UCSD-AML1 (cell line): ENCODE results near the gene VCL.

Experiments used
- DNase-seq: peaks from one replicate; lab custom pipeline; 2025; ENCODE audit not compliant: unreplicated experiment; lab: John Stamatoyannopoulos, UW

Gene VCL

GRCh38 chr10:74071157-74071556 lies 73.2 kb downstream of the VCL start:
- DNase-seq = no peak

GRCh38 chr10:74072503-74072902 lies 74.6 kb downstream of the VCL start:
- DNase-seq = no peak

DNA sequence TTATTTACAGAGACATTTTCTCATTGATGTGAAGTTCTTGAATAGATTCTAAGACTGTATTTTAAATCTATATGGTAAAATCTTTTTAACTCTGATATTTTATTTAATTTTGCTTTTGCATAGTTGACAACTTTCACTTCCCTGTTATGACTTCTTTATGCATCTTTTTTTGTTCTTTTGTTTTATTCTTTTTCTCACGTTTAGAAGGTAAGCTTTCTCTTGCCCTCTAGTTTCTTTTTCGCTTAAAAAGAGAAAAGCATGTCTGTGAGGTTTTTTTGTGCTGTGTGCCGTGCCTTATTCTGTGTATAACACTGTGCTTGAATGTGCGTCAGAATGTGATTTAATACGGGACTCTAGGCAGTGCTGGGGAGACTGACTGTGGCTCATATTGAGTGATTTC lies 78.0 kb downstream of the VCL start:
- no peak for DNase-seq

DNA sequence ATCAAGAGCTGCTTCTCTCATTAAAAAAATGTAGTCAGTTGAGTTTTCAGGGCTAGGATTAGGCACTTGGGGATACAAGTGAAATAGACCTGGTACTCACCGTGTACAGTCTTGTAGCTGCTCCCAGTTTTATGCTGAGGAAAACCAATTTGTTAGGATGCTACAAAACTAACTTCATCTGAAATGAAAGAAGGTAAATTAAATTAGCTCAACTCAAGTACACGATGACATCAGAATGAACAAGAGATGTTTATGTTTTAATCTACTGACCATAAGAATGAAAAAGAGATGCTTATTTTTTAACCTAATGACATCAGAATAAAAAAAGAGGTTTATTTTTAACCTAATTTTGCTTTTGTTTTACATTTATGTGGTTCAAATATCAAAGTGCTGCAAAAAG lies 79.0 kb downstream of the VCL start:
- DNase-seq = no peak

- DNase-seq = no peak
Measured at GRCh38 chr10:74077416-74077815, 79.5 kb downstream of the VCL start.

DNA sequence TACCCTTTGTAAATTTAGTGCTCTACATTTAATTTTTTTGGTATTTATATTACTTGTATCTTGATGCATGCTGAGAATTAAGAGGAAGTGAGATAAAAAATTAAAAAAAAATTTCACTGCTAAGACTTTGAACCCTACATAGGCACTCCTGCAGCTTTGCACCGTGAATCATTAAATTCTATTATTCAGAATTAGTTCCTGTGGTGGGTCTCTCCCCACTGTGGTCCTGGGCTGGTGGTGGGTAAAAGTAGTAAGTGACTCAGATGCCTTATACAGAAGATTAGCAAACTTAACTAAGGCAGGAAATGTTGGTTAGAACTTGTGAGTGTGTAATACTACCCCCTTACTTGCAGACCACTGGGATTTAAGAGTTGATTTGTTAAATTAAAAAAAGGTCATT lies 80.1 kb downstream of the VCL start:
- no peak for DNase-seq

GRCh38 chr10:74079028-74079935 lies 81.4 kb downstream of the VCL start:
- no peak for DNase-seq

- no peak for DNase-seq
Measured at GRCh38 chr10:74079936-74080590, 82.1 kb downstream of the VCL start.

GRCh38 chr10:74081192-74081803 lies 83.4 kb downstream of the VCL start:
- peak; percentile 25 for DNase-seq

- DNase-seq = no peak
Measured at GRCh38 chr10:74081941-74082718, 84.2 kb downstream of the VCL start.

DNA sequence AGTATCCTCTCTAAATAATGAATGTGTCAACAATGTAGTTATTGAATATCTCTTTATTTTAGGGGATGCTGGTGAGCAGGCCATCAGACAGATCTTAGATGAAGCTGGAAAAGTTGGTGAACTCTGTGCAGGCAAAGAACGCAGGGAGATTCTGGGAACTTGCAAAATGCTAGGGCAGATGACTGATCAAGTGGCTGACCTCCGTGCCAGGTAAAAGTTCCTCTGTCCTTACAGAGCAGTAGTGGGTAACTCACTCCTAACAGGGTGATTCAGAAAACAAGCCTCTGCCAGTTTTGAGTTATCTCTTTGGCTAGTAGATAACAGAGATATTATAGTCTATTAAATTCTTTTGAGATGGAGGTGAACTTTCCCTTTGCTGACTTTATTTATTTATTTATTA lies 85.4 kb downstream of the VCL start:
- DNase-seq = no peak

DNA sequence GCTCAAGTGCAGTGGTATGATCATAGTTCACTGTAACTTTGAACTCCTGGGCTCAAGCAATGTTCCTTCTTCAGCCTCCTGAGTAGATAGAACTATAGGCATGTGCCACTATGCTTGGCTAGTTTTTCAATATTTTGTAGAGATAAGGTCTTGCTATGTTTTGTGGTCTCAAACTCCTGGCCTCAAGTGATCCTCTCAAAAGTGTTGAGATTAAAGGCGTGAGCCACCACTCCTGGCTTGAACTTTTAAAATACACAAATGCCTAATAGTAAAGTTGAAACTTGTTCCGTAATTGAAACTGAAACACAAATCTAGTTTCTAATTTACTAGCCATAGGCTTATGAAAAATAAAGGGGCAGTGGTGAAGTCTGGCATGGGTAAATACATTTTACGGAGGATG lies 87.0 kb downstream of the VCL start:
- no peak for DNase-seq

- no peak for DNase-seq
Measured at GRCh38 chr10:74086317-74086716, 88.4 kb downstream of the VCL start.

DNA sequence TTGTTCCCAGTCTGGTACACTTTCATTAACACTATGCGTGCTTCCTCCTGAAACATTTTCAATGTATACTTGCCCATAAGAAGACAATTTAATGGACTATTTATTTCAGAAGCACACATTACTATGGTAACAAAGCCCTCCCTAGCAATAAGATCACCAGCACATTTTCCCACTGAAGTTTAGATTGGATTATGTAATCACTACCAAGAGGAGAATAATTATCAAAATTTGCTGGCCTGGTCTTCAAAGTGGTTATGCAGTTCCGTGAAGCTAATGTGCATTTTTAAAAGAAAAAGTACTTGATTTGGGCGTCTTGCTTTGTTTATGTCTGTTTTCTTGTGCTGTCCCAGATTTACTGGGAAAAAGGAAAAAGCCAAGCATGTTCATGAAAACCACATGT lies 90.8 kb downstream of the VCL start:
- DNase-seq = no peak

DNA sequence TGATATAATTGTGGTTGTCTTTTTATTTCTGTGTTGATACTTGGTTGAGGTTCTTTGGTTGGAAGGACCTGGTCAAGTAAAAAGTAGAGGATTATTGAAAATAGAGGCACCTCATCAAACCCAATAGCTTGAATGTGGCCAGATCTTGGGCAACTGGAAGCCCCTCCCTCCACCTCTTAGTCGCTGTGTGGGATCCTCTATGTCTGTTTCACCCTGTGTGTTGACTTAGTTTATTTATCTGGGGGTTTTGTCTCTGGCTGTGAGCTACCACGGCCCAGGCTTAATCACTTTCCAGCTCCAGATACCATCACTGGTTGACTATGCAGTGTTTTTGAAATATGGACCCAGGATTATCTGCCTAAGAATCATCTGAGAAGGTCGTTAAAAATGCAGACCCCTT lies 94.5 kb downstream of the VCL start:
- DNase-seq = no peak

DNA sequence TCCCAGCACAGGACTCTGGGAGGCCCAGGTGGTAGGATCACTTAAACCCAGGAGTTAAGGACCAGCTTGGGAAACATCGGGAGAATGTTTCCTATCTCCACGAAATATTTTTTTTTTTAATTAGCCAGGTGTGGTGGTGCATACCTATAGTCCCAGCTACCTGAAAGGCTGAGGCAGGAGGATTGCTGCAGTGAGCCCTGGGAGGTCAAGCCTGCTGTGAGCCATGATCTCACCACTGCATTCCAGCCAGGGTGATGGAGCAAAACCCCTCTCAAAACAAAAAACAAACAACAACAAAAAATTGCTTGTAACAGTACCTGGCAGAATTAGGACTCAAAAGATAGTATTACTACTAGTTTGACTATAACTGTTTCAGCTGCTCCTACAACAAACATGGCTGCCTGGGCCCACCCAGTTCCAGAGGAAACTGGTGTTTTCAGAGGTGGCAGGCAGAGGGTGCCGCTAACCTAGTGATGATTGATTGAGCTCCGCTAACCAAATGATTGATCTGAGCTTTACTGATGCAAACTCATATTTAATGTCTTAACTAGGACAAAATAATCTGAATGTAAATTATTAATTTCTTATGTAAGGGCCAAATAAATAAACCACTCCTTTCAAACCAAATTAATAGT lies 95.7 kb downstream of the VCL start:
- DNase-seq = no peak

DNA sequence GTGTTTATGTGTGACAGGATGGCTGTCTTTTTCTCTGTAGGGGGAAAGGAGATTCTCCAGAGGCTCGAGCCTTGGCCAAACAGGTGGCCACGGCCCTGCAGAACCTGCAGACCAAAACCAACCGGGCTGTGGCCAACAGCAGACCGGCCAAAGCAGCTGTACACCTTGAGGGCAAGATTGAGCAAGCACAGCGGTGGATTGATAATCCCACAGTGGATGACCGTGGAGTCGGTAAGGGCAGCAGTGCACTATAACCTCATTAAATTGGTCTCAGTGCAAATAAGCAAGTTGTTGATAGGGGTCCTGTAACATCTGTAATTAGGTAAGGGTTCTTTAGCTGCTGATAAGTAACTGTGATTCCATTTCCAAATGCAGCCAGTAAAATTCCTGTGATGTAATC lies 96.3 kb downstream of the VCL start:
- no peak for DNase-seq

DNA sequence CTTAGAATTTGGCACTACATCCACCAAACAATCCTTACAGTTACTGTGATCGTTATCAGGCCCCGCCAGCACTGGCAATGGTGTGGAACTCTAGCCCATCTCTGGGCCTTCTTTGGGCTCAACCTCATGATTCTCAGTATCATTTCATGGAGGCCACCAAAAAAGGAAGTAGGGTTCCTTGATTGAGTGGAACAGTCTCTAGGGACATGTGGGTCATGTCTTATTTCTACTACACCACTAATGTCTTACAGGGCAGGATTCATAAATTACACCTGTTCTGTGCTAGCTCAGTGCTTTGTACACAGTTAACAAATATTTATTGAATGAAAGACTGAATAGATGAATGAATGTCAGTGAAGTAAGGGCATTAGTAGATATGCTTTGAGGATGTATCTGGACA lies 98.9 kb downstream of the VCL start:
- no peak for DNase-seq

DNA sequence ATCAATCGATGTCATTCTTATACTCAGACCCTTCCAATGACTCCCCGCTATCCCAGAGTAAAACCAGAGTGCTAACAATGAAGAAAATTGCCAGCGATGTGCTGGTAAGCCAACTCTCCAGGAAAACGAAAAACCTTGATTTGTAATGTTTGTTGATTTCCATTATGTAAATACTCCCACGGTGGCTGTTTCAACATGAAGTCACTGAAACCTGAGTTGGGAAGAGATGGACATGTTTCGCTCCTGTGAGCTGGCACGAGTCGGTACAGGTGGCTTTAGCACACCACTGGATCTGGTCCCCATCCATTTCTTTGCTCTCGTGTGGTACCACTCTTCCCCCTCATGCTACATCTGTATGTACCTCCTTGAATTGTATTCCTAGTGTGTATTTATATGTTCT lies 99.9 kb downstream of the VCL start:
- no peak for DNase-seq

- DNase-seq = no peak
Measured at GRCh38 chr10:74099420-74099819, 101.5 kb downstream of the VCL start.

- DNase-seq = no peak
Measured at GRCh38 chr10:74099836-74100235, 101.9 kb downstream of the VCL start.
